UCSD-AML1 (cell line): Measurements from ENCODE around the gene STON1.
"Not testable (repeated sequence)": the region's sequence is repeated elsewhere in the genome, so short reads cannot be mapped to it uniquely, and the experiment has no call there.

ENCODE experiments used
- DNase-seq: peaks from one replicate; lab custom pipeline; 2025; ENCODE audit not compliant: unreplicated experiment; lab: John Stamatoyannopoulos, UW

Gene STON1

GRCh38 chr2:48617618-48618017 is 87.7 kb downstream of the STON1 start, which contains the start of gene GTF2A1L:
GTF2A1L (plus strand) TSS chr2:48617856; CDS start chr2:48617875, 19 bp downstream.
- no peak for DNase-seq

DNA sequence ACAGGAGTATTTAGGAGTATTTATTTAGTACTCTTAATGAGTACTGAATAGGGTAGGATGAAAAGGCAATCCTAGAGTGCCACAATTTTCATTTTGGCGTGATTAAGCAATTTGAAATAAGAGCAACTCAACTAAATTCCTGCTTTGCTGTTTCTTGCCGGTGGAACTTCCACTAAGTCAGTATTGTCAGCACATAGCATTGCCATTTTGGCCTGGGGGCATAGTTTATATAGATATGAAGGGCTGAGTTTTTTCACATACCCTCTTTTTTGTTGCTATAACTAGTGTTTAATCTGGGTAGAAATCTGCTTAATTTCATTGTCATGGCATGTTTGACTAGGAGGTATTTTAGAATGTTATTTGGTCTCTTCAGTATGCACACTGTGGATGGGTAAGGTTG is 89.6 kb downstream of the STON1 start:
- no peak for DNase-seq

- no peak for DNase-seq
Observed at GRCh38 chr2:48620604-48621003, 90.7 kb downstream of the STON1 start.

DNA sequence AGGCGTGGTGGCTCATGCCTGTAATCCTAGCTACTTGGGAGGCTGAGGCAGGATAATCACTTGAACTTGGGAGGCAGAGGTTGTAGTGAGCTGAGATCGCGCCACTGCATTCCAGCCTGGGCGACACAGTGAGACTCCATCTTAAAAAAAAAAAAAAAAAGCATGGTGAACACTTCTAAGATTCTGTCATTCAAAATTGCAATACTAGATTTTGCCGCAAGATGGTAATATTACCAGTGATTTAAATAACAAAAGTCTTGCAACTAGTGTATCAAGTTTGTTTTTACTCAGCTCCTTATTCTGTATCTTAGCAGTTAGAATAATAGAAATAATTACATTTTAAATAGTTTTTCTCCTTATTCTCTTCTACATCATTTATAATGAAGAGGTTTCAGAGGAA is 92.7 kb downstream of the STON1 start:
- DNase-seq, result not testable (repeated sequence)

DNA sequence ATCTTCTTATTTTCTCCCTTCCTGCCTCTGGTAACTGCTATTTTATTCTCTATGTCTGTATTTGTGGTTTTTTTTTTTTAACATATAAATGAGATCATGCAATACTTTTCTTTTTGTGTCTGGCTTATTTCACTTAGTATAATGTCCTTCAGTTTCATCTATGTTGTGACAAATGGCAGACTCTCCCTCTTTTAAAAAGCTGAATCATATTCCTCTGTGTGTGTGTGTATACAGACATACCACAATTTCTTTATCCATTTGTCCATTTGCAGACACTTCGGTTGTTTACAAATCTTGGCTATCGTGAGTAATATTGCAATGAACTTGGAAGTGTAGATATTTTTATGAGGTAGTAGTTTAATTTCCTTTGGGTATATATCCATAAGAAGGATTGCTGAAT is 94.7 kb downstream of the STON1 start:
- DNase-seq, result no peak

GRCh38 chr2:48626047-48626446 is 96.1 kb downstream of the STON1 start:
- DNase-seq, result no peak

- DNase-seq, result no peak
Observed at GRCh38 chr2:48633143-48633542, 103.2 kb downstream of the STON1 start.

DNA sequence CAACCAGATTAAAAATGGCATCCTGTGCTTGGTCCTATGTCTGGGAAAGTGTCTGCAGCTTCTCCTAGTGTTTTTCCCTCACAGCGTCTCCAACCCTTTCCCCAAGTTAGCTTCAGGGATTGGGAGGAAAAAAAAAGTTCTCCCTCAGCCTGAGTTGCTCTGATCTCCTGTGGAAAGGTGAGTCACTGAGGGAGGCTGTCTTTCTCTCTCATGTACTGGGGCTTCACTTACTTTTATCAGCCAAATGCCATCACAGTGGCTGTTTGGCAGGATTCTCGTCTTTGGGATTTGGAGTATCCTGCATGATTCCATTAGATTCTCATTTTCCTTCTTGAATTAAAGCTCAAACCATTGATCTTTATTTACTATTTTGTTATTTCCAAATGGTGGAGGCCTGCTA is 105.8 kb downstream of the STON1 start:
- no peak for DNase-seq

DNA sequence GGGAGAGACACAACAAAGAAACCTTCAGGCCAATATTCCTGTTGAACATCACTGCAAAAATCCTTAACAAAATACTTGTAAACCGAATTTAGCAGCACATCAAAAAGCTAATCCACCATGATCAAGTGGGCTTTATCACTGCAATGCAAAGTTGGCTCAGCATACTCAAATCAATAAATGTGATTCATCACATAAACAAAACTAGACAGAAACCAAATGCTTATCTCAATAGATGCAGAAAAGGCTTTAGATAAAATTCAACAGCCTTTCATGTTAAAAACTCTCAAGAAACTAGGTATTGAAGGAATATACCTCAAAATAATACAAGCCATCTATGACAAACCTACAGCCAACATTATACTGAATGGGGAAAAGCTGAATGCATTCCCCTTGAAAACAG is 108.3 kb downstream of the STON1 start:
- no peak for DNase-seq
